Progenitor cell of endocrine pancreas (in vitro differentiated cells): ENCODE results near the gene UBASH3A. TPM values are rescaled to one million over a fixed set of nuclear protein-coding genes. Genes with fewer than 3 reads are reported as not detected.

Experiments
- DNase-seq: peaks from one replicate; pipeline ENCODE4 v3.0.0; 2021; ENCODE audit warnings: low spot score; ENCODE audit not compliant: unreplicated experiment
- H3K27ac Mint-ChIP-seq: 2 replicates; pipeline ENCODE4 v1.8.0; 2021; ENCODE audit warnings: mild to moderate bottlenecking, moderate library complexity, mixed read lengths
- H3K27me3 Mint-ChIP-seq: 2 replicates; pipeline ENCODE4 v1.8.0; 2021; ENCODE audit warnings: mixed read lengths
- H3K36me3 Mint-ChIP-seq: 2 replicates; pipeline ENCODE4 v1.8.0; 2022; ENCODE audit warnings: mixed read lengths; ENCODE audit not compliant: insufficient read depth
- H3K4me1 Mint-ChIP-seq: 2 replicates; pipeline ENCODE4 v1.8.0; 2021; ENCODE audit warnings: low read depth, mixed read lengths
- H3K4me3 Mint-ChIP-seq: 2 replicates; pipeline ENCODE4 v1.8.0; 2021; ENCODE audit warnings: low read depth, mild to moderate bottlenecking, moderate library complexity, mixed read lengths
- H3K9me3 Mint-ChIP-seq: 2 replicates; pipeline ENCODE4 v1.8.0; 2021; ENCODE audit warnings: low read depth, mixed read lengths
- CTCF ChIP-seq: fragments of 200-600 bp; sonication (generic); IDR thresholded peaks from one replicate; pipeline ENCODE4 v1.5.0; 2021; ENCODE audit warnings: antibody characterized with exemption, mild to moderate bottlenecking; ENCODE audit not compliant: unreplicated experiment
- total RNA-seq: library from RNA; stranded (reverse); gene quantifications from 2 replicates; pipeline ENCODE4 v1.2.1, GENCODE V29; 2021

UBASH3A gene
- total RNA-seq, 1 donor from 2014 or later, result not detected

- peaks cover 21% of the 10 kb centered on the region for H3K4me1 Mint-ChIP-seq
- H3K4me3 Mint-ChIP-seq, result no peak overlapping the region
- H3K27ac Mint-ChIP-seq, result no peak overlapping the region
- DNase-seq, result no peak
- TF ChIP-seq CTCF, result no peak
- no peaks in the 10 kb centered on the region for H3K9me3 Mint-ChIP-seq
- H3K36me3 Mint-ChIP-seq, result no peaks in the 10 kb centered on the region
- peaks cover 3% of the 10 kb centered on the region for H3K27me3 Mint-ChIP-seq
Observed at GRCh38 chr21:42401154-42401553, 2.5 kb upstream of the UBASH3A start.

GRCh38 chr21:42401820-42402251 lies 1.9 kb upstream of the UBASH3A start:
- no peak for DNase-seq
- Mint-ChIP-seq H3K27ac (no peak overlapping the region), H3K9me3 (no peaks in the 10 kb centered on the region), H3K4me3 (no peak overlapping the region), H3K27me3 (peaks cover 3% of the 10 kb centered on the region), H3K36me3 (no peaks in the 10 kb centered on the region), H3K4me1 (peaks cover 21% of the 10 kb centered on the region)
- no peak for TF ChIP-seq CTCF

- peaks cover 12% of the 10 kb centered on the region for H3K4me1 Mint-ChIP-seq
- peaks cover 3% of the 10 kb centered on the region for H3K27me3 Mint-ChIP-seq
- H3K9me3 Mint-ChIP-seq, result no peaks in the 10 kb centered on the region
- H3K27ac Mint-ChIP-seq, result no peak overlapping the region
- H3K4me3 Mint-ChIP-seq, result no peak overlapping the region
- no peaks in the 10 kb centered on the region for H3K36me3 Mint-ChIP-seq
- no peak for DNase-seq
- no peak for TF ChIP-seq CTCF
Observed at GRCh38 chr21:42404539-42404938, 837 bp downstream of the UBASH3A start.

GRCh38 chr21:42405064-42406013 lies 1.6 kb downstream of the UBASH3A start:
- Mint-ChIP-seq H3K4me1 (peaks cover 12% of the 10 kb centered on the region), H3K27ac (no peak overlapping the region), H3K36me3 (no peaks in the 10 kb centered on the region), H3K4me3 (no peak overlapping the region), H3K9me3 (no peaks in the 10 kb centered on the region), H3K27me3 (peaks cover 5% of the 10 kb centered on the region)
- DNase-seq, result no peak
- no peak for TF ChIP-seq CTCF

- Mint-ChIP-seq H3K27me3 (peaks cover 5% of the 10 kb centered on the region), H3K27ac (no peak overlapping the region), H3K36me3 (no peaks in the 10 kb centered on the region), H3K4me1 (peaks cover 12% of the 10 kb centered on the region), H3K4me3 (no peak overlapping the region), H3K9me3 (no peaks in the 10 kb centered on the region)
- no peak for DNase-seq
- TF ChIP-seq CTCF, result no peak
Observed at GRCh38 chr21:42406201-42406621, 2.5 kb downstream of the UBASH3A start.
